GM12891 (cell line): ENCODE data around the gene TTLL5.

Source experiments
- PAX5 ChIP-seq: IDR thresholded peaks from 2 replicates; pipeline ENCODE4 v1.6.1; 2011; ENCODE audit warnings: low read length, moderate library complexity, mild to moderate bottlenecking; ENCODE audit not compliant: insufficient read depth, severe bottlenecking
- POLR2A ChIP-seq: IDR thresholded peaks from 2 replicates; pipeline ENCODE4 v1.6.1; 2011; ENCODE audit warnings: low read depth, low read length, control low read depth
- POLR2AphosphoS5 ChIP-seq: IDR thresholded peaks from 2 replicates; pipeline ENCODE4 v1.6.1; 2011; ENCODE audit warnings: low read depth, low read length, control low read depth
- POU2F2 ChIP-seq: IDR thresholded peaks from 2 replicates; pipeline ENCODE4 v1.6.1; 2011; ENCODE audit warnings: low read depth, mild to moderate bottlenecking, control low read depth, low read length, moderate library complexity
- SPI1 ChIP-seq: IDR thresholded peaks from 2 replicates; pipeline ENCODE4 v1.6.1; 2011; ENCODE audit warnings: low read depth, low read length, control low read depth
- TAF1 ChIP-seq: IDR thresholded peaks from 2 replicates; pipeline ENCODE4 v1.6.1; 2011; ENCODE audit warnings: low read depth, low read length, control low read depth

DNA sequence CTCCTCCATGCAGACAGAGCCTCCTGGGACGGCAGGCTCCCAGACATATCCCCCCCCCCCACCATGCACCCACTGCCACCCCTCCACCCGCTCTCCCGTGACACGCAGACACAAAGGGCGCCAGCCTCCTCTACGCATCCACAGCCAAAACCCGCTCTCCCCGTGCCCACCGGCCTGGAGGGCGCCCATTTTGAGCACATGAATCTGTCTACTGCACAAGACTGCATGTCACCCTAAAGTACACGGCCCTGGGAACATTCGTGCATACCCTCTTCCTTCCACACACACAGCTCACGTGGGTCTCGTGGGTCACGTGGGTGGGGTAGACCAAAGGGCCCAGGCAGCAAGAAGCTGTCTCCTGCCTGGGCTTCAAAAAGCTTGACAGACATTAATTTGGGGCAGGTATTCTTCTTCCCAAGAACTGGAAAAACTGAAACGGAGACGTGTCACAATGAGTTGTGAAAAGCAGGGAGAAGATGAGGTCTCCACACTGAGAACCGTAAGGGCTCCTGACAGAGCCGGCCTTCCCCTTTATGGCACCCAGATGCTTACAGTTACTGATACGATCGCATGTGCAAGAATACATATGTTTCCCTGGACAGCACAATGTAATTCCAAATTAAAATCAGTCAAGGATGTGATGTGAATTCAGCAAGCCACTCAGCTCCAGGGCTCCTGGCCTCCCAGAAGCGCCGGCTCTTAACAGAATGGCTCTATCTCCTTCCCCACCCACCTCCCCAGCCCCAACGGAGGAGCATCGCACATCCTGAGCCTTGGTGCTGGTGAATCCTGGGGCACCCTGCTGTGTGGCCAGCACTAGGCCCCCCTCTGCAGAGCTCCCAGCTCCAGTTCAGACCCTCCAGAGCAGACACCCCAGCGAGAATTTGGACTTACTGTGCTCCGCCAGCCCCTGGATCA is 318.9 kb downstream of the TTLL5 start:
- TF ChIP-seq SPI1 (no peak), POLR2AphosphoS5 (no peak), TAF1 (no peak), POLR2A (no peak), PAX5 (no peak), POU2F2 (no peak)
